Measurements from ENCODE around the gene ARHGAP26. TPM values are rescaled to one million over a fixed set of nuclear protein-coding genes. Genes with fewer than 3 reads are reported as not detected.

Gene ARHGAP26
- total and polyA plus RNA-seq, 4 donors: 5.4 to 52.3 (median 30.4) TPM

- Histone ChIP-seq H3K4me3 (no peak overlapping the region), H3K9ac (ENCODE audit: insufficient read depth in 1 of 2, low read length in 2 of 2) (no peak overlapping the region), H3K4me1 (ENCODE audit: control insufficient read depth in 5 of 5, insufficient read depth in 5 of 5, low read length in 5 of 5) (peaks cover 0 to 14% (median 2%) of the 10 kb centered on the region in 5 donors), H3K9me3 (ENCODE audit: control insufficient read depth in 4 of 4, insufficient read depth in 3 of 4, low read length in 3 of 4) (no peaks in the 10 kb centered on the region), H3K27ac (ENCODE audit: low read depth in 1 of 2, low read length in 1 of 2) (no peak overlapping the region), H3K27me3 (ENCODE audit: control insufficient read depth in 3 of 3, insufficient read depth in 3 of 3, low read length in 2 of 3) (no peaks in the 10 kb centered on the region), H3K36me3 (ENCODE audit: control insufficient read depth in 4 of 4, insufficient read depth in 4 of 4, low read length in 4 of 4) (no peaks in the 10 kb centered on the region)
- TF ChIP-seq CTCF (IDR thresholded peaks at IDR 0.05; ENCODE audit: control extremely low read depth, extremely low read depth): no peak
- ATAC-seq (ENCODE audit: insufficient read depth, low FRiP score) (no peak), DNase-seq (peak in 2 of 3 donors; percentile 55 to 74)
- 87 to 93% methylated on average over 5 of the region's 5 CpGs for WGBS, 2 donors
These were observed 469.8 kb downstream of the ARHGAP26 start for GRCh38 chr5:143239882-143240518.

- H3K27me3 ChIP-seq (ENCODE audit: control insufficient read depth in 3 of 3, insufficient read depth in 3 of 3, low read length in 2 of 3): no peaks in the 10 kb centered on the region
- DNase-seq: no peak
- TF ChIP-seq CTCF (IDR thresholded peaks at IDR 0.05; ENCODE audit: control extremely low read depth, extremely low read depth): no peak
- no peak overlapping the region for H3K27ac ChIP-seq (ENCODE audit: low read depth in 1 of 2, low read length in 1 of 2)
- H3K9ac ChIP-seq (ENCODE audit: insufficient read depth in 1 of 2, low read length in 2 of 2): no peak overlapping the region
- no peak overlapping the region for H3K4me3 ChIP-seq
- ATAC-seq (ENCODE audit: insufficient read depth, low FRiP score): no peak
- H3K4me1 ChIP-seq (ENCODE audit: control insufficient read depth in 5 of 5, insufficient read depth in 5 of 5, low read length in 5 of 5): peaks cover 0 to 14% (median 2%) of the 10 kb centered on the region in 5 donors
- no peaks in the 10 kb centered on the region for H3K9me3 ChIP-seq (ENCODE audit: control insufficient read depth in 4 of 4, insufficient read depth in 3 of 4, low read length in 3 of 4)
- 69 to 84% methylated on average over 1 of the region's 1 CpG for WGBS, 2 donors
- no peaks in the 10 kb centered on the region for H3K36me3 ChIP-seq (ENCODE audit: control insufficient read depth in 4 of 4, insufficient read depth in 4 of 4, low read length in 4 of 4)
These were observed 471.7 kb downstream of the ARHGAP26 start for GRCh38 chr5:143241892-143242291.

DNA sequence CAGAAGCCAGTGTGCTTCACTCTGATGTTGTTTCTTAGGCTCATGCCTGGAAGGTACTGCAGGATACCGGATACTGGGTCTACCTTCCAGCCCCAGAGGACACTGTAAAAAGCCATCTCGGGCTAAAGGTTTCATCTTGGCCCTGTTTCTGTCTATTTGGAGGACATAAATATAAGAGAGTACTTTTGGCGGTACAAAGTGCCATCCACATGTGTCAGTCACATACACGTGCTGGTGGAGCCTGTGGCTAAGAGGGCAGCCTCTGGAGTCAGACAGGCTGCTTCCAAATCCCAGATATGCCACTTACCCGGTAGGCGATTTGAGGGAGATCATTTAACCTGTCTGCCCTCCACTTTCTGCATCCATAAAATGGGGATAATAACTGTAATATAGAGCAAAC is 472.9 kb downstream of the ARHGAP26 start:
- H3K4me1 ChIP-seq (ENCODE audit: control insufficient read depth in 5 of 5, insufficient read depth in 5 of 5, low read length in 5 of 5): peaks cover 0 to 17% (median 2%) of the 10 kb centered on the region in 5 donors
- H3K36me3 ChIP-seq (ENCODE audit: control insufficient read depth in 4 of 4, insufficient read depth in 4 of 4, low read length in 4 of 4): no peaks in the 10 kb centered on the region
- TF ChIP-seq CTCF (IDR thresholded peaks at IDR 0.05; ENCODE audit: control extremely low read depth, extremely low read depth): no peak
- H3K27ac ChIP-seq (ENCODE audit: low read depth in 1 of 2, low read length in 1 of 2): no peak overlapping the region
- no peak overlapping the region for H3K9ac ChIP-seq (ENCODE audit: insufficient read depth in 1 of 2, low read length in 2 of 2)
- H3K9me3 ChIP-seq (ENCODE audit: control insufficient read depth in 4 of 4, insufficient read depth in 3 of 4, low read length in 3 of 4): peaks cover 0 to 2% (median 0%) of the 10 kb centered on the region in 4 donors
- H3K27me3 ChIP-seq (ENCODE audit: control insufficient read depth in 3 of 3, insufficient read depth in 3 of 3, low read length in 2 of 3): no peaks in the 10 kb centered on the region
- DNase-seq: no peak
- ATAC-seq (ENCODE audit: insufficient read depth, low FRiP score): no peak
- no peak overlapping the region for H3K4me3 ChIP-seq
- WGBS, 2 donors: 93 to 94% methylated on average over 6 of the region's 6 CpGs

Measured in lung (tissue), 12 donors.